ENCODE data around the gene UQCR11. TPM values are rescaled to one million over a fixed set of nuclear protein-coding genes. Genes with fewer than 3 reads are reported as not detected.

The UQCR11 gene
- total and polyA plus RNA-seq, 2 donors (not counting 3 experiments of a cell fraction or from before 2014, with no cell fraction given) = 165 to 210 TPM

- intact Hi-C loops (cut with micrococcal nuclease) = no loop called here
- H3K4me2 ChIP-seq (ENCODE audit: insufficient read depth, low read length) = no peak overlapping the region
- TF ChIP-seq POLR2A (IDR thresholded peaks at IDR 0.05; ENCODE audit: low read depth, low read length) = no peak
- TF ChIP-seq CTCF (IDR thresholded peaks at IDR 0.05; ENCODE audit: extremely low read depth in 1 of 2, insufficient read depth in 1 of 2, low read depth in 1 of 2, low read length in 2 of 2) = no peak
- TF ChIP-seq MYC (IDR thresholded peaks at IDR 0.05; ENCODE audit: low read depth, low read length) = no peak
- no peak for TF ChIP-seq GATA2 (IDR thresholded peaks at IDR 0.05; ENCODE audit: insufficient read depth, insufficient read length, low read depth, low read length)
- no peak for TF ChIP-seq JUN (IDR thresholded peaks at IDR 0.05; ENCODE audit: borderline replicate concordance, insufficient read depth, insufficient read length, low read depth)
- no peak for TF ChIP-seq POLR2AphosphoS5 (IDR thresholded peaks at IDR 0.05; ENCODE audit: insufficient read depth, low read depth, low read length)
- no peak for TF ChIP-seq MAX (IDR thresholded peaks at IDR 0.05; ENCODE audit: insufficient read depth, insufficient read length)
- TF ChIP-seq FOS (IDR thresholded peaks at IDR 0.05; ENCODE audit: borderline replicate concordance, insufficient read depth, low read length) = no peak
- TF ChIP-seq EZH2 (IDR thresholded peaks at IDR 0.05; ENCODE audit: borderline replicate concordance, low read depth, low read length, severe bottlenecking) = no peak
Observed at GRCh38 chr19:1634242-1634937, 29.1 kb upstream of the UQCR11 start.

More at GRCh38 chr19:1634242-1634937, 29.1 kb upstream of the UQCR11 start:
- ChIA-PET POLR2A (no interaction called here), CTCF (interaction anchor here (0.8 kb wide), 1 partner anchor 10 kb away, joined by 4 read pairs; no protein-coding TSS in a partner anchor)
- no peaks in the 10 kb centered on the region for H3K4me1 ChIP-seq (ENCODE audit: control insufficient read depth, extremely low read depth, insufficient read depth, low read length)
- H3K9me1 ChIP-seq (replicated peaks; ENCODE audit: control insufficient read depth, extremely low read depth, insufficient read depth, low read length) = no peaks in the 10 kb centered on the region
- no peak overlapping the region for H3K4me3 ChIP-seq (replicated peaks in 1 of 3; ENCODE audit: insufficient read depth in 1 of 3, low read depth in 1 of 3, low read length in 3 of 3)
- no peak overlapping the region for H2AFZ ChIP-seq (ENCODE audit: low read depth, low read length)
- H3K27ac ChIP-seq (ENCODE audit: insufficient read depth, low read depth, low read length) = no peak overlapping the region
- no peak for DNase-seq (ENCODE audit: low read depth, low spot score)
- no peaks in the 10 kb centered on the region for H3K27me3 ChIP-seq (ENCODE audit: control insufficient read depth in 2 of 2, insufficient read depth in 2 of 2, low read length in 2 of 2)
- H3K36me3 ChIP-seq (ENCODE audit: control insufficient read depth in 2 of 2, extremely low read depth in 1 of 2, insufficient read depth in 2 of 2, low read length in 2 of 2) = peaks cover 4 to 37% of the 10 kb centered on the region in 2 experiments
- peaks cover 29% of the 10 kb centered on the region for H3K79me2 ChIP-seq (ENCODE audit: control insufficient read depth, insufficient read depth, low read length)
- no peak for FAIRE-seq
- dilution Hi-C loops (cut with MboI; ENCODE audit: extremely low pct_ligation_motif_present, low sequenced_read_pairs) = no loop called here
- H3K9ac ChIP-seq (replicated peaks; ENCODE audit: extremely low read depth, insufficient read depth, low read length) = no peak overlapping the region
- H3K9me3 ChIP-seq (replicated peaks; ENCODE audit: control insufficient read depth, insufficient read depth, low read length) = no peaks in the 10 kb centered on the region
- H4K20me1 ChIP-seq (replicated peaks; ENCODE audit: control insufficient read depth, extremely low read depth, insufficient read depth, low read length) = no peaks in the 10 kb centered on the region
- no TSS peak for BruUV-seq (replicated peaks)
